H1 (cell line): ENCODE data around the gene DNAJC7.

ENCODE experiments used
- CBX8 ChIP-seq: fragments of 300-800, 300-1000 bp; sonication (generic); IDR thresholded peaks from 2 replicates; pipeline ENCODE4 v1.7.1; 2016; ENCODE audit warnings: low read depth, low read length, borderline replicate concordance
- EP300 ChIP-seq, 2 experiments: IDR thresholded peaks; 1 replicate in 1 of 2; 2 replicates in 1 of 2; pipeline ENCODE4 v1.6.1; 2011 to 2012; ENCODE audit warnings: low read depth in 2 of 2, low read length in 2 of 2, mild to moderate bottlenecking in 2 of 2, borderline replicate concordance in 1 of 2, inconsistent platforms in 1 of 2, moderate library complexity in 1 of 2
- EZH2 ChIP-seq: fragments of 200-600 bp; sonication (generic); IDR thresholded peaks from 2 replicates; pipeline ENCODE4 v1.7.1; 2012; ENCODE audit warnings: low read depth, mild to moderate bottlenecking, moderate library complexity, low read length, inconsistent platforms; ENCODE audit not compliant: severe bottlenecking
- JUND ChIP-seq: IDR thresholded peaks from 2 replicates; pipeline ENCODE4 v1.6.1; 2011; ENCODE audit warnings: mild to moderate bottlenecking, improper control_type of control experiment, low read length
- POLR2AphosphoS5 ChIP-seq: IDR thresholded peaks from 2 replicates; pipeline ENCODE4 v1.6.1; 2011; ENCODE audit warnings: low read depth, low read length
- TCF12 ChIP-seq: IDR thresholded peaks from 2 replicates; pipeline ENCODE4 v1.6.1; 2011; ENCODE audit warnings: low read depth, mild to moderate bottlenecking, low read length
- TF ChIP-seq, protein P1 (sequence below): IDR thresholded peaks from 2 replicates; pipeline ENCODE4 v1.6.1; 2011; ENCODE audit warnings: low read length, improper control_type of control experiment
- TF ChIP-seq, protein P2 (sequence below), 3 experiments: IDR thresholded peaks; 1 replicate in 2 of 3; 2 replicates in 1 of 3; pipeline versions ENCODE4 v1.5.1 to v1.6.1; 2011; ENCODE audit warnings: low read length in 3 of 3, mild to moderate bottlenecking in 3 of 3, inconsistent platforms in 2 of 3, low read depth in 1 of 3, moderate library complexity in 1 of 3; ENCODE audit not compliant: insufficient read depth in 1 of 3; ENCODE audit errors: control extremely low read depth in 1 of 3

DNA sequence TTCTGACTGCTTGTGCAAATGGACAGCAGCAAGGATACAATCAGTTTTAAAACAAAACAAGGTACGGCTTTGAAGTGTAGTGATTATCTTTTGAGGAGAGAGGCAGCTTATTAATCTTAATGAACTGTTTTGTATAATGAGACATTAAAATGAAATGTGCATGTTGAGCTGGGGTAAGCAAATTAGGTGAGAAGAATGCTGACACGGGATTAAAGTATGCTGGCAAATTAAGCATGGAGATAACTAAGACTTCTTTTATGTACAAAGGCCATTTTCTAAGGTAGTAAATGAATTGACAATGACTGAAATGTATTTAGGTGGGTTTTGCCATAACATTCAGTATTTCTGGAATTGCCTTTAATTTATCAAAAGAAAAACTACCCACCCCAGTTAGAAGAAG lies 18.7 kb downstream of the DNAJC7 start:
- TF ChIP-seq EP300 (IDR thresholded peaks at IDR 0.05; ENCODE audit: borderline replicate concordance in 1 of 2, low read depth in 2 of 2, low read length in 2 of 2) (no peak), TCF12 (no peak), EZH2 (no peak), CBX8 (no peak), JUND (no peak), POLR2AphosphoS5 (no peak)
- TF ChIP-seq, protein P1, sequence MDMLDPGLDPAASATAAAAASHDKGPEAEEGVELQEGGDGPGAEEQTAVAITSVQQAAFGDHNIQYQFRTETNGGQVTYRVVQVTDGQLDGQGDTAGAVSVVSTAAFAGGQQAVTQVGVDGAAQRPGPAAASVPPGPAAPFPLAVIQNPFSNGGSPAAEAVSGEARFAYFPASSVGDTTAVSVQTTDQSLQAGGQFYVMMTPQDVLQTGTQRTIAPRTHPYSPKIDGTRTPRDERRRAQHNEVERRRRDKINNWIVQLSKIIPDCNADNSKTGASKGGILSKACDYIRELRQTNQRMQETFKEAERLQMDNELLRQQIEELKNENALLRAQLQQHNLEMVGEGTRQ: no peak
- TF ChIP-seq, protein P2, sequence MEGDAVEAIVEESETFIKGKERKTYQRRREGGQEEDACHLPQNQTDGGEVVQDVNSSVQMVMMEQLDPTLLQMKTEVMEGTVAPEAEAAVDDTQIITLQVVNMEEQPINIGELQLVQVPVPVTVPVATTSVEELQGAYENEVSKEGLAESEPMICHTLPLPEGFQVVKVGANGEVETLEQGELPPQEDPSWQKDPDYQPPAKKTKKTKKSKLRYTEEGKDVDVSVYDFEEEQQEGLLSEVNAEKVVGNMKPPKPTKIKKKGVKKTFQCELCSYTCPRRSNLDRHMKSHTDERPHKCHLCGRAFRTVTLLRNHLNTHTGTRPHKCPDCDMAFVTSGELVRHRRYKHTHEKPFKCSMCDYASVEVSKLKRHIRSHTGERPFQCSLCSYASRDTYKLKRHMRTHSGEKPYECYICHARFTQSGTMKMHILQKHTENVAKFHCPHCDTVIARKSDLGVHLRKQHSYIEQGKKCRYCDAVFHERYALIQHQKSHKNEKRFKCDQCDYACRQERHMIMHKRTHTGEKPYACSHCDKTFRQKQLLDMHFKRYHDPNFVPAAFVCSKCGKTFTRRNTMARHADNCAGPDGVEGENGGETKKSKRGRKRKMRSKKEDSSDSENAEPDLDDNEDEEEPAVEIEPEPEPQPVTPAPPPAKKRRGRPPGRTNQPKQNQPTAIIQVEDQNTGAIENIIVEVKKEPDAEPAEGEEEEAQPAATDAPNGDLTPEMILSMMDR (IDR thresholded peaks at IDR 0.05; ENCODE audit: control extremely low read depth in 1 of 3, insufficient read depth in 1 of 3, low read depth in 1 of 3, low read length in 3 of 3): no peak
